ENCODE data around the gene TMEM212.

TMEM212 gene

DNA sequence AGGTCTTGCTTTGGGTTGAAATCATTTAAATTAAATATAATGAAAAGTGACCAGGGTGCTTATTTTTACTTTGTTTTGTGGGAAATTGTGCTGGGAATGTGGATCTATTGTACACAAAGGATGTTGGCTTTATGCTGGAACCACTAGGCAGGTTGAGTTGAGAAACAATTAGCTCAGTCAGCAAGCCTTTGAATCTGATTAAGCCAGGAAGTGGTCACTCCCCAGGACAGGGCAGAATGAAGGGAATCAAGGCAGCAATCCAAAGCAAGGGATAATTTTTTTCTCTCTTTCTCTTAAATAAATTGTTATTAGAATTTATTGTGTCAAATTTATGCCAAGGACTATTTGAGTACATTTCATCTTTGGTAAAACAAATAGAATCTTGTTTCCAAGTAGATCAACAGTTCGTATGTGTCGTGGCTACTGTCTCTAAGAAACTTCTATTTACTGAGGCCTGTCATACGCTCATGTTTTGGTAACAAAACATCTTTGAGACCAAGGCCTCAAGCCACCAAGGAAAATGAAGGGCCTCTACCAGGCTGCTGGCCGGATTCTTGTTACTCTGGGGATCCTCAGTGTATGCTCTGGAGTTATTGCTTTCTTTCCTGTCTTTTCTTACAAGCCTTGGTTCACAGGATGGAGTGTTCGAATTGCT lies at the start of gene TMEM212:
TSS of gene TMEM212 (plus strand) at position 486 of the 655 bp plus-strand sequence. CDS start at position 521, 35 bp downstream.
- H3K4me3 ChIP-seq = no peak within 1 kb of the TSS
- H3K9ac ChIP-seq (ENCODE audit: insufficient read length) = no peak within 1 kb of the TSS
- no peak for TF ChIP-seq EZH2 (IDR thresholded peaks at IDR 0.05)
- no peak for TF ChIP-seq POLR2AphosphoS5 (IDR thresholded peaks at IDR 0.05; ENCODE audit: borderline replicate concordance, low read depth, low read length)
- no peak for TF ChIP-seq FOXP2 (optimal IDR thresholded peaks at IDR 0.05; ENCODE audit: control extremely low read depth, extremely low read length, insufficient read depth)
- H3K27ac ChIP-seq = no peak within 1 kb of the TSS
- H3K9me3 ChIP-seq (ENCODE audit: low read depth, low read length) = no peaks in the 10 kb centered on the region
- H3K36me3 ChIP-seq (ENCODE audit: insufficient read depth, low read length) = no peaks in the 10 kb centered on the region
- no peak for DNase-seq (ENCODE audit: low read depth, low spot score)

DNA sequence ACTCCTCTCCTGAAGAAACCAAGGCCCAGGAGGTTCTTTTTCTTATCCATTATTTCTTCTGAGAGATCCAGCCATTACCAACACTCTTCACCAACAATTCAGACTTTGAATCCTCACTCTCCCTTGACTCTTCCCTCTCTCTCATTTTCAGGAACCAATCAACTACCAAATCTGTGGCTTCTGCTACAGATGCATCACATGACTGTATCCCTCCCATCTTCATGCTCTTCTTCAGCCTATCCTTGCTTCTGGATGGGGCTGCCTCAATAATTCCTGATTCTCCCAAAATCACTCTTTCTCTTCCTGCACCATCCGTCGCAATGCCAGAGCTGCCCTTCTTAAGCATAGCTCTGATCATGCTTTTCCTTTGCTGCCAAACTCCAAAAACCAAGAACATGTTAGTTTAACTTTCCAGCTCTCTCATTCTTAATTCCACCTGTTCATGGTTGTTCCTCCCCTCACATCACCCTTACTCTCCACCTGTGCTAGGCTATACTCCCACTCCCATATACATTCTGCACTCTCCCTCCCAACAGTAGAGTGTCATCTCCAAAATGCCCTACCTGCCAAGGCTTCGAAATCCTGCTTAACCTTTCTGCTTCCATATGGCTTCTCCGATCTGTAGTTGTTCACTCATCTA lies 46.4 kb upstream of the TMEM212 start:
- Histone ChIP-seq H3K9ac (ENCODE audit: insufficient read length) (no peak overlapping the region), H3K9me3 (ENCODE audit: low read depth, low read length) (no peaks in the 10 kb centered on the region), H3K4me3 (peak overlapping the region; percentile 57; the same call in 1 of the 2 replicates), H3K27ac (peak overlapping the region; percentile 89), H3K36me3 (ENCODE audit: insufficient read depth, low read length) (no peaks in the 10 kb centered on the region)
- no peak for TF ChIP-seq FOXP2 (optimal IDR thresholded peaks at IDR 0.05; ENCODE audit: control extremely low read depth, extremely low read length, insufficient read depth)
- no peak for TF ChIP-seq EZH2 (IDR thresholded peaks at IDR 0.05)
- TF ChIP-seq POLR2AphosphoS5 (IDR thresholded peaks at IDR 0.05; ENCODE audit: borderline replicate concordance, low read depth, low read length) = no peak
- no peak for DNase-seq (ENCODE audit: low read depth, low spot score)

DNA sequence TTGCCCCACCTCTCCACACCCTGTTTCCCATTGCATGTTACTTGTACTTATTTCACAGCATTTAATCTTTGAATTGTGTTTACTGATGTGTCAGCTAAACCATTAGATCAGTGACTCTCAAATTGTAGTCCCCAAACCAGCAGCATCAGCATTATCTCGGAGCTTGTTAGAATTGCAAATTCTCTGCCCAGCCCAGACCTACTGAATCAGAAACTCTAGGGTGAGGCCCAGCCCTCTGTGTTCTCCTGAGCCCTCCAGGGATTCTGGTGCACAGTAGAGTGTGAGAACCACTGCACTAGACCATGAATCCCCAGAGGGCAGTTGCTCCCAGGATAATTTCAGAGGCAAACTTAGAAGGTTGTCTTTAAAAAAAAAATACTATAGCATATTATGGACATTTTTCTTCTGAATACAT lies 45.9 kb upstream of the TMEM212 start:
- peak; percentile 94 for DNase-seq (ENCODE audit: low read depth, low spot score)
- TF ChIP-seq FOXP2 (optimal IDR thresholded peaks at IDR 0.05; ENCODE audit: control extremely low read depth, extremely low read length, insufficient read depth) (peak; percentile 67), POLR2AphosphoS5 (IDR thresholded peaks at IDR 0.05; ENCODE audit: borderline replicate concordance, low read depth, low read length) (peak; percentile 35; the same call in 1 of the 2 replicates), EZH2 (IDR thresholded peaks at IDR 0.05) (no peak)
- Histone ChIP-seq H3K27ac (peak overlapping the region; percentile 89), H3K4me3 (peak overlapping the region; percentile 57), H3K9me3 (ENCODE audit: low read depth, low read length) (no peaks in the 10 kb centered on the region), H3K36me3 (ENCODE audit: insufficient read depth, low read length) (no peaks in the 10 kb centered on the region), H3K9ac (ENCODE audit: insufficient read length) (peak overlapping the region; percentile 63)

DNA sequence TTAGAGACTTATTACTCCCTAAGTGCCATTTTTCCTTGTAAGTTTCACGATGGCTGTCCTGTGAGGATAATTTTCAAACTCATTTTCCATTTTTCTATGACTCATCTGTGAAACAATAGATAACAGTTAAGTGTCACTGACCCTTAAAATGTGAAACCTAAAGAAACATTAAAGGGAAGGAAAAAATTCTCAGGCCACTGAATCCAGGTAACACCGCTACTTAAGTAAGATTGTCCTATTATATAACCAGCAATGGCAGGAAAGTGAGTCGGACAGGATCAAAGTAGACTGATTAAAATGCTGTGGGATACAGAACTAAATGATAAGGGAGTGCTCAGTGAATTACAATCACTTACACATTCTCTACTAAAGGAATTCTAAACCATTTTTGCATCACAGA lies 45.3 kb upstream of the TMEM212 start:
- Histone ChIP-seq H3K9me3 (ENCODE audit: low read depth, low read length) (no peaks in the 10 kb centered on the region), H3K27ac (peak overlapping the region; percentile 89), H3K36me3 (ENCODE audit: insufficient read depth, low read length) (no peaks in the 10 kb centered on the region), H3K4me3 (peak overlapping the region; percentile 57), H3K9ac (ENCODE audit: insufficient read length) (peak overlapping the region; percentile 63)
- TF ChIP-seq FOXP2 (optimal IDR thresholded peaks at IDR 0.05; ENCODE audit: control extremely low read depth, extremely low read length, insufficient read depth) = no peak
- no peak for TF ChIP-seq EZH2 (IDR thresholded peaks at IDR 0.05)
- no peak for DNase-seq (ENCODE audit: low read depth, low spot score)

DNA sequence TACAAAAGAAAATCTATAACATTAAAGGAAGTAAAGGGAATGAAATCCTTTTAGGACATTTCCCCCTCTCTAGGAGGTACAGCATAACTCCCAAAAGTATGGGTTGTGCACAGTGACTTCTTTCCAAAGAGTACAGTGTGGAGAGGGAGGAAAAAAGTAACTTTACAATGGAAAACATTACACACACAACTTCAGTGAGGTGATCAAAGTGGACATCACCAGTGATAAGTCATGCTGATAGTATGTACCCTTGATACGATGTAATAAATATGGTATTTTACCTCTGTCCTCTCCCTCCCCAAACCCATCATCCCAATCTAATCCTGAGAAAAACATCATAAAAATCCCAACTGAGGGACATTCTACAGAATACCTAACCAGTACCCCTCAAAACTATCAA lies 43.6 kb upstream of the TMEM212 start:
- TF ChIP-seq EZH2 (IDR thresholded peaks at IDR 0.05) (no peak), POLR2AphosphoS5 (IDR thresholded peaks at IDR 0.05; ENCODE audit: borderline replicate concordance, low read depth, low read length) (no peak)
- H3K36me3 ChIP-seq (ENCODE audit: insufficient read depth, low read length) = no peaks in the 10 kb centered on the region
- DNase-seq (ENCODE audit: low read depth, low spot score) = no peak
- no peak overlapping the region for H3K27ac ChIP-seq
- H3K9me3 ChIP-seq (ENCODE audit: low read depth, low read length) = no peaks in the 10 kb centered on the region
- H3K9ac ChIP-seq (ENCODE audit: insufficient read length) = no peak overlapping the region
- H3K4me3 ChIP-seq = no peak overlapping the region

DNA sequence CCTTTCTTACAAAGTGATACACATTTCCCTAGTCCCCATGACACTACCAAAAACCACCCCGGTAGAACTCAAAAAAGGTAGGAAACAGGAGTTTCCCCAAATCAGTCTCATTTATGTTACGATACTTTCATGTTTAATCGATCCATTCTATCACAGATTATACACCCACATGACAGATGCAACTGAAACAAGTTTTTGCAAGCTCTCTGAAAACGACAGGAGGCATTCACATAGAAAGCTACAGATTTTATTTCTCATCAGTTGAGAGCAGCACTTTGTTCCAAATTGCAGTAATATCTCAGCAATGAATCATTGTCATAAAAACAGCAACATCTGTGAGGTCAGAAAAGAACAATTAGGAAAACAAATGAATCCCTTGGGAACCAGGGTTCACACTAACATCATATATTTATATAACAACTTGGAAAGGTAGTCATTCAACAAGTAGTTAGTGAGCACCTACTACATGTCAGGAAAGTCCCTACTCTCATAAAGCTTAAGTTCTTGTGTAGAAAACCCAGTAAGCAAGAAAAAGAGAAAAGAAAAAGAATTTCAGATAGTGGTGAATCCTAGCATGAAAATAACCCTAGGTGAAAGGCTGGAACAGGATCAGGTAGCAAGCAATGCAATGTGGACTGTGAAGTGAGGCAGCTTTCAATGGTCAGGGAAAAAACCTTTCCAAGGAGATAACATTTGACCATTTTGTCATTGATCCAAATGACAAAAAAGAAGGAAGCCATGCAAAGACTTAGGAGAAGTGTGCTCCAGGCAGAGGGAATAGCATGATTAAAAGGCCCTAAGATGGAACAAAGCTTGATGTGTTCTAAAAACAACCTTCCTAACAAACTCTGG lies 41.2 kb upstream of the TMEM212 start:
- Histone ChIP-seq H3K36me3 (ENCODE audit: insufficient read depth, low read length) (no peaks in the 10 kb centered on the region), H3K9ac (ENCODE audit: insufficient read length) (no peak overlapping the region), H3K27ac (no peak overlapping the region), H3K9me3 (ENCODE audit: low read depth, low read length) (no peaks in the 10 kb centered on the region), H3K4me3 (no peak overlapping the region)
- TF ChIP-seq EZH2 (IDR thresholded peaks at IDR 0.05) (no peak), FOXP2 (optimal IDR thresholded peaks at IDR 0.05; ENCODE audit: control extremely low read depth, extremely low read length, insufficient read depth) (no peak), POLR2AphosphoS5 (IDR thresholded peaks at IDR 0.05; ENCODE audit: borderline replicate concordance, low read depth, low read length) (no peak)
- no peak for DNase-seq (ENCODE audit: low read depth, low spot score)

DNA sequence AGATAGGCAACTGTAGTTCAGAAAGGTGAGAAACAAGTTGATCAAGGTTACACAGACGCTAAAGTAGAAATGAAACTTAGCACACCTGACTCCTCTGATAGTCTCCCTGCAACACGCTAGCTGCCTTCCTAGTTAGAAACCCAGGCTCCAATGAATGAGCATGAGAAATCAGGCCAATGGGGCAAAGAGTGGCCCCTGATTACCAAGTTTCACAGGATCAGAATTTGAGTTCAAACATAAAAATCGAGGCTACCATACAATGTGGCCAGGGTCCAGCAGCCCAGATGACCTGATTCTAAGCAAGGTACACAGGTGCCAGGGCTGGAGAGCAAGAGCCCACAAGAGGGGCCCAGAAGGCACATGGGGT lies 40.6 kb upstream of the TMEM212 start:
- Histone ChIP-seq H3K27ac (no peak overlapping the region), H3K9ac (ENCODE audit: insufficient read length) (no peak overlapping the region), H3K9me3 (ENCODE audit: low read depth, low read length) (no peaks in the 10 kb centered on the region), H3K36me3 (ENCODE audit: insufficient read depth, low read length) (no peaks in the 10 kb centered on the region), H3K4me3 (no peak overlapping the region)
- DNase-seq (ENCODE audit: low read depth, low spot score) = no peak
- TF ChIP-seq POLR2AphosphoS5 (IDR thresholded peaks at IDR 0.05; ENCODE audit: borderline replicate concordance, low read depth, low read length) = no peak
- TF ChIP-seq EZH2 (IDR thresholded peaks at IDR 0.05) = no peak
- no peak for TF ChIP-seq FOXP2 (optimal IDR thresholded peaks at IDR 0.05; ENCODE audit: control extremely low read depth, extremely low read length, insufficient read depth)

DNA sequence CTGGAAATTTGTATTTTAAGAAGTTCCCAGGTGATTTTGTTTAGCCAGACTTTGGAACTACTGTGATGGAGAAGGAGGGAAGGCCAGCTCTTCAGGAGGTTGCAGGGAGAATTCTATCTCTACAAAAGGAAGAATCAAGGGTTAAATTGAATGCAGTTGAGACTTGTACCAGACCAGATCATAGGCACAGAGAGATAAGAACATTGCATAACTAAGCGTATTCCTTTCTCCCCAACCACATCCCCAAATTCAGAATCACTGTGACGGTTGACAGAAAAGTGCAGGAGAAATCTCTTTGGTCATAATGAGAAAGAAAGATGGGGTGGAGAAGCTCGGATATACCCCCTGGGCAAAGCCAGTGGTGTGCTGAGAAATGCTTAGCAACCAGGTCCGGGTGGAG lies 40.1 kb upstream of the TMEM212 start:
- no peak overlapping the region for H3K27ac ChIP-seq

More for the DNA sequence above, 40.1 kb upstream of the TMEM212 start:
- no peak for DNase-seq (ENCODE audit: low read depth, low spot score)
- H3K9ac ChIP-seq (ENCODE audit: insufficient read length) = no peak overlapping the region
- H3K36me3 ChIP-seq (ENCODE audit: insufficient read depth, low read length) = no peaks in the 10 kb centered on the region
- TF ChIP-seq POLR2AphosphoS5 (IDR thresholded peaks at IDR 0.05; ENCODE audit: borderline replicate concordance, low read depth, low read length) = no peak
- TF ChIP-seq EZH2 (IDR thresholded peaks at IDR 0.05) = no peak
- TF ChIP-seq FOXP2 (optimal IDR thresholded peaks at IDR 0.05; ENCODE audit: control extremely low read depth, extremely low read length, insufficient read depth) = no peak
- no peaks in the 10 kb centered on the region for H3K9me3 ChIP-seq (ENCODE audit: low read depth, low read length)
- H3K4me3 ChIP-seq = no peak overlapping the region

Measured in SK-N-MC (cell line).